Astrocyte (in vitro differentiated cells and primary cell): ENCODE measurements around the gene GALK1. TPM values are rescaled to one million over a fixed set of nuclear protein-coding genes. Genes with fewer than 3 reads are reported as not detected.

Source experiments
- DNase-seq: peaks from one replicate; pipeline ENCODE4 v3.0.0-alpha.2; 2010; ENCODE audit warnings: low read depth
- FAIRE-seq: peaks from 2 replicates; lab custom pipeline; 2011; peaks lifted over from hg19 to GRCh38; lab: Jason Lieb, UNC
- H2AFZ ChIP-seq: 2 replicates; pipeline ENCODE4 v1.6.0; 2012; ENCODE audit warnings: low read depth, low read length, inconsistent platforms
- H3K27ac ChIP-seq: 2 replicates; pipeline ENCODE4 v1.5.1; 2011; ENCODE audit warnings: low read depth, low read length, inconsistent platforms
- H3K27me3 ChIP-seq: 2 replicates; pipeline ENCODE4 v1.6.0; 2011; ENCODE audit warnings: low read length, inconsistent platforms; ENCODE audit not compliant: insufficient read depth
- H3K36me3 ChIP-seq: 2 replicates; pipeline ENCODE4 v1.5.1; 2011; ENCODE audit warnings: low read length, inconsistent platforms; ENCODE audit not compliant: insufficient read depth
- H3K4me1 ChIP-seq: 2 replicates; pipeline ENCODE4 v1.5.1; 2011; ENCODE audit warnings: low read length, inconsistent platforms; ENCODE audit not compliant: insufficient read depth
- H3K4me2 ChIP-seq: 2 replicates; pipeline ENCODE4 v1.6.0; 2012; ENCODE audit warnings: low read length, inconsistent platforms
- H3K4me3 ChIP-seq: 2 replicates; pipeline ENCODE4 v1.5.1; 2011; ENCODE audit warnings: low read depth, mild to moderate bottlenecking, low read length, inconsistent platforms; ENCODE audit not compliant: insufficient read depth
- H3K79me2 ChIP-seq: 2 replicates; pipeline ENCODE4 v1.6.0; 2012; ENCODE audit warnings: mild to moderate bottlenecking, low read length, inconsistent platforms; ENCODE audit not compliant: insufficient read depth
- H3K9ac ChIP-seq: 2 replicates; pipeline ENCODE4 v1.6.0; 2012; ENCODE audit warnings: mild to moderate bottlenecking, low read length, inconsistent platforms
- H3K9me3 ChIP-seq: 2 replicates; pipeline ENCODE4 v1.5.1; 2012; ENCODE audit warnings: low read depth, mild to moderate bottlenecking, low read length, inconsistent platforms; ENCODE audit not compliant: insufficient read depth
- H4K20me1 ChIP-seq: 2 replicates; pipeline ENCODE4 v1.6.0; 2012; ENCODE audit warnings: low read length, inconsistent platforms; ENCODE audit not compliant: insufficient read depth
- H3K27ac Mint-ChIP-seq: one replicate; pipeline ENCODE4 v1.8.0; 2021; ENCODE audit warnings: mild to moderate bottlenecking, mixed read lengths; ENCODE audit not compliant: unreplicated experiment
- H3K27me3 Mint-ChIP-seq: one replicate; pipeline ENCODE4 v1.8.0; 2021; ENCODE audit warnings: low read depth, mixed read lengths; ENCODE audit not compliant: unreplicated experiment
- H3K36me3 Mint-ChIP-seq: one replicate; pipeline ENCODE4 v1.8.0; 2021; ENCODE audit warnings: low read depth, mixed read lengths; ENCODE audit not compliant: unreplicated experiment
- H3K4me1 Mint-ChIP-seq: one replicate; pipeline ENCODE4 v1.8.0; 2021; ENCODE audit warnings: low read depth, mixed read lengths; ENCODE audit not compliant: unreplicated experiment
- H3K4me3 Mint-ChIP-seq: one replicate; pipeline ENCODE4 v1.8.0; 2021; ENCODE audit warnings: mild to moderate bottlenecking, moderate library complexity, mixed read lengths; ENCODE audit not compliant: unreplicated experiment
- H3K9me3 Mint-ChIP-seq: one replicate; pipeline ENCODE4 v1.8.0; 2021; ENCODE audit warnings: mild to moderate bottlenecking, mixed read lengths; ENCODE audit not compliant: unreplicated experiment
- EZH2 ChIP-seq: IDR thresholded peaks from 2 replicates; pipeline ENCODE4 v1.6.1; 2012; ENCODE audit warnings: mild to moderate bottlenecking, low read length, inconsistent platforms; ENCODE audit not compliant: insufficient read depth
- total RNA-seq: library from RNA; stranded (reverse); gene quantifications from 2 replicates; pipeline ENCODE4 v1.2.1, GENCODE V29; 2021
- TF ChIP-seq, protein P1 (sequence below): IDR thresholded peaks from 2 replicates; pipeline ENCODE4 v1.5.1; 2011; ENCODE audit warnings: low read depth, mild to moderate bottlenecking, inconsistent platforms, low read length, moderate library complexity; ENCODE audit not compliant: insufficient read depth

The GALK1 gene
- total RNA-seq, 1 donor from 2014 or later, result 22.6 TPM

DNA sequence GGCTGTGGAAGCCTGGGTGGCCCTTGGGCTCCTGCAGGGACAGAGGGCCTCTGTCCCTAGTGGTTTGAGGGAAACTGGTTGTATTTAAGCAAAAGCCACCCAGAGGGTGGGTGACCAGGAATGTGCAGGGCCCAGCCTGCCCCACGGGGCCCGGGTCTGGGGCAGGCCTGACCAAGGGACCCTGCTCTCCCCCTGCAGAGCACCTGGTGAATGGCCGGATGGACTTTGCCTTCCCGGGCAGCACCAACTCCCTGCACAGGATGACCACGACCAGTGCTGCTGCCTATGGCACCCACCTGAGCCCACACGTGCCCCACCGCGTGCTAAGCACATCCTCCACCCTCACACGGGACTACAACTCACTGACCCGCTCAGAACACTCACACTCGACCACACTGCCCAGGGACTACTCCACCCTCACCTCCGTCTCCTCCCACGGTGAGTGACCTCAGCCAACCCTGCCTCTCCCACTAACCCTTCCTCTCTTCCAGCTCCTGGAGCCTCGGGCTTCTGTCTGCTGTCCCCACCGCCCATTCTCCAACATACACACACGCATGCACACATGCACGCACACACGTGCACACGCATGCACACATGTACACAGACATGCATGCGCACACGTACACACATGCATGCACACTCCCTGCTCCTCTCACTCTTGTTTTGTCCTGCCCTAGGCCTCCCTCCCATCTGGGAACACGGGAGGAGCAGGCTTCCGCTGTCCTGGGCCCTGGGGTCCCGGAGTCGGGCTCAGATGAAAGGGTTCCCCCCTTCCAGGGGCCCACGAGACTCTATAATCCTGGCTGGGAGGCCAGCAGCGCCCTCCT, 10.4 kb downstream of the GALK1 start:
- no peaks in the 10 kb centered on the region for H3K79me2 ChIP-seq
- peaks cover 5% of the 10 kb centered on the region for H3K4me1 Mint-ChIP-seq
- H3K27me3 ChIP-seq, result no peaks in the 10 kb centered on the region
- FAIRE-seq (no peak), DNase-seq (no peak)
- H3K9me3 ChIP-seq, result no peaks in the 10 kb centered on the region
- no peak overlapping the region for H2AFZ ChIP-seq
- peak overlapping the region; percentile 82 for H3K4me2 ChIP-seq
- H3K36me3 ChIP-seq, result no peaks in the 10 kb centered on the region
- H3K4me3 ChIP-seq, result no peak overlapping the region
- H3K36me3 Mint-ChIP-seq, result peaks cover 8% of the 10 kb centered on the region
- no peak overlapping the region for H3K27ac Mint-ChIP-seq
- no peak overlapping the region for H3K9ac ChIP-seq
- no peaks in the 10 kb centered on the region for H4K20me1 ChIP-seq
- TF ChIP-seq, protein P1, sequence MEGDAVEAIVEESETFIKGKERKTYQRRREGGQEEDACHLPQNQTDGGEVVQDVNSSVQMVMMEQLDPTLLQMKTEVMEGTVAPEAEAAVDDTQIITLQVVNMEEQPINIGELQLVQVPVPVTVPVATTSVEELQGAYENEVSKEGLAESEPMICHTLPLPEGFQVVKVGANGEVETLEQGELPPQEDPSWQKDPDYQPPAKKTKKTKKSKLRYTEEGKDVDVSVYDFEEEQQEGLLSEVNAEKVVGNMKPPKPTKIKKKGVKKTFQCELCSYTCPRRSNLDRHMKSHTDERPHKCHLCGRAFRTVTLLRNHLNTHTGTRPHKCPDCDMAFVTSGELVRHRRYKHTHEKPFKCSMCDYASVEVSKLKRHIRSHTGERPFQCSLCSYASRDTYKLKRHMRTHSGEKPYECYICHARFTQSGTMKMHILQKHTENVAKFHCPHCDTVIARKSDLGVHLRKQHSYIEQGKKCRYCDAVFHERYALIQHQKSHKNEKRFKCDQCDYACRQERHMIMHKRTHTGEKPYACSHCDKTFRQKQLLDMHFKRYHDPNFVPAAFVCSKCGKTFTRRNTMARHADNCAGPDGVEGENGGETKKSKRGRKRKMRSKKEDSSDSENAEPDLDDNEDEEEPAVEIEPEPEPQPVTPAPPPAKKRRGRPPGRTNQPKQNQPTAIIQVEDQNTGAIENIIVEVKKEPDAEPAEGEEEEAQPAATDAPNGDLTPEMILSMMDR, result no peak
- TF ChIP-seq EZH2, result no peak
- H3K4me3 Mint-ChIP-seq, result peak overlapping the region; percentile 67
- H3K9me3 Mint-ChIP-seq, result no peaks in the 10 kb centered on the region
- H3K27me3 Mint-ChIP-seq, result peaks cover 8% of the 10 kb centered on the region
- peaks cover 4% of the 10 kb centered on the region for H3K4me1 ChIP-seq
- no peak overlapping the region for H3K27ac ChIP-seq

DNA sequence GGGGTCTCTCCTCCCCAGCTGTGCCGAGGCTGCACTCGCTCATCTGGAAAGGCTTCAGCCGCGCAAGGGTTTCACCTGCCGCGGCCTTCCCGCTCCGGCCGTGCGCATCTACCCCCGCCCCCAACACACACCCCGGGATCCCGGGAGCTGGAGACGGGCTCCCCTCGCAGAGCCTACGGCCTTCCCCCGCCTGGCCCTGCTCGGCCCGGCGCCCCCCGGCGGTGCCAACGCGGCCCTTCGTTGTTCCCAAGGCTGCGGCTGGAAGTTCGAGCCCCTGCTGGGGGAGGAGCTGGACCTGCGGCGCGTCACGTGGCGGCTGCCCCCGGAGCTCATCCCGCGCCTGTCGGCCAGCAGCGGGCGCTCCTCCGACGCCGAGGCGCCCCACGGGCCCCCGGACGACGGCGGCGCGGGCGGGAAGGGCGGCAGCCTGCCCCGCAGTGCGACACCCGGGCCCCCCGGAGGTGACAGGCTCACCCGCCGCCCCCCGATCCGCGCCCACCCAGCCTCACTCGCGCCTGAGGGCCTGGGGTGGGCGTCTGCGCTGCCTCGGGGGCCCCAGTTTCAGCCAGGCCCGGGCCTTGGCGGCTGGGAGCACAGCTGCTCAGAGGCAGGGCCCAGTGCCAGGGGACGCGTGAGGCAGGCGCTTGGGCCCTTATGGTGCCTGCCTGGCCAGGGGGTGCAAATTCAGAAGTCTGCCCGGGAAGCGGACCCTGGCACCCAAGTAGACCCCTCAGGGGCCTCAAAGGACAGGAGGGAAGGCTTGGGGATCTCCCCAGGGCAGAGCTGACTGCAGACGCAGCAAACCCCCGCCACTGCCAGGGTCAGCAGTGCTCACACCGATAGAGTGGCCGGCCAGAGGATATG, 11.2 kb downstream of the GALK1 start:
- Histone ChIP-seq H2AFZ (peak overlapping the region; percentile 72), H3K4me3 (peak overlapping the region; percentile 29), H3K36me3 (no peaks in the 10 kb centered on the region), H3K27ac (no peak overlapping the region), H4K20me1 (no peaks in the 10 kb centered on the region), H3K9ac (peak overlapping the region; percentile 31), H3K4me1 (peaks cover 4% of the 10 kb centered on the region), H3K9me3 (no peaks in the 10 kb centered on the region), H3K27me3 (no peaks in the 10 kb centered on the region), H3K79me2 (no peaks in the 10 kb centered on the region), H3K4me2 (peak overlapping the region; percentile 82)
- Mint-ChIP-seq H3K27me3 (peaks cover 8% of the 10 kb centered on the region), H3K4me1 (peaks cover 5% of the 10 kb centered on the region), H3K27ac (no peak overlapping the region), H3K36me3 (peaks cover 4% of the 10 kb centered on the region), H3K4me3 (no peak overlapping the region), H3K9me3 (no peaks in the 10 kb centered on the region)
- TF ChIP-seq, protein P1, result peak; percentile 23
- no peak for TF ChIP-seq EZH2
- FAIRE-seq (no peak), DNase-seq (peak; percentile 27)
